GM19438 (cell line): Measurements from ENCODE around the gene ARHGAP6.

Experiments used
- ATAC-seq: cut with Tn5 transposase; IDR thresholded peaks from one replicate; pipeline ENCODE4 v1.9.1; 2021; ENCODE audit warnings: low read depth; ENCODE audit not compliant: unreplicated experiment

The ARHGAP6 gene

DNA sequence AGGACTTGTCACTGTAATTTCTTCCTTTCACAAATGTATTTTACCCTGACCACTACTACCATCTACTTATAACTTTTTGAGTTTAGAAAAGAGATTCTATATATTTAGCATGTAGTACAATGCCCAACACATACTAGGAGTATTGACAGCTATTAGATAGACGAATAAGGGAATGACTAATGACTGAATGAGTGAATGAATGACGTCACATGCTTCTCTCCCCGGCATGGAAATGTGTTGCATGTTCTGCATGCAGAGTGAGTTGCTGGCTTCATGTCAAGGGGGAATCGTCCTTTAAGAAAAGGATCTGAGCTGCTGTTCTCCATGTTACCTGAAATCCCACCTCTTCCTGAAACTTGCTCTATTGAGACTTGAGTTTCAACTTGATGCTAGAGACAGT is 459.9 kb downstream of the ARHGAP6 start:
- ATAC-seq: no peak

DNA sequence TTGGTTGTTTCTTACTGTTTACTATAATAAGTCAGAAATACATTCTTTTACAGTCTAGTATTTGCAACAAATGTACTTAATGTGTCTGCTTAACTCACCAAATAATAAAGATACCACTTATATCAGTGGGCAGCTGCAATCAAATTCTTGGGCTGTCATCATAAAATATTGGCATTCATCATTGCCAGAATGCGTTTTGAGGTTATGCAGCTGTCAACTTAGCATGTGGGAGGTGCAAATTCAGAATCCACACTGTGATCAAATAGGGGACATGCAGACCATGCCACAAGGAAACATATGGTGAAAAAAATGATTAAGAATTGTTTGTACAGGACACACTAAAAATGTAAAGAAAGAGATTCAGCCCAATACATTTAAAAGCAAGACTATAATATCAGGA is 468.0 kb downstream of the ARHGAP6 start:
- no peak for ATAC-seq

DNA sequence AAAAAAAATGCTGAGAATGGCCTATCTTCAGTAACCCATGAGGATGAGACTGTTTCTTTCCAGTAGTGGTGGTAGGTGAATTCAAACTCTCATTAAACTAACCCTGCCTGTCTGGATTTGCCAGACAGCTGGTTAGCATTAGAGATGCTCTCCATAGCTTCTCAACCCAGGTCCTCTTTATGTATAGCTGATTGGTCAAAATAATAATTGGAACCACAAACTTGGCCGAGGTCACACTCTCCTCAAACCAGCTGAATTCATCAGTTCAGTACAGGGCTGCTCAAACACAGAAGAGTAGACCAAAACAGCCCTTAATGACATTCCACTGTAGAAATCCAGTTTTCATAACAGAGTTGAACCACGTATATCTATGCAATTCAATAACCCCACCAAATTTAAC is 469.2 kb downstream of the ARHGAP6 start:
- ATAC-seq: no peak

DNA sequence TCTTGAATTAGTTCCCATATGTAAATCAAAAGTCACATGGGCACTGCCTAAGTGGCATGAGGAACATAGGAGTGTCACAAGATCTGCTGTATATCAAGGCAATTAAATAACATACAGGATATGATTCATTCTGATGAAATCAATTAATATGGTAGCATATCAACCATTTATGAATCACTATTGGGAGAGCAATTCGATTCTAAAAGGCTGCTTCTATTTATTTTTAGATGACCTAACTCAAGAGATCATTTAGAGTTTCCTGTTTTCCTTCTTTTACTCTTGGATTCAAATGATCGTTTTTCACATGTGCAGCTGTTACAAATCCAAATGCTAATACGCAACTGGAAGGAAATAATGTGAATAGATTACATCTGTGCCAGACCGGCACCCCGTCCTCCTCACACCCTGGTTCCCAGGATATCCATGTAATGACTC is 472.7 kb downstream of the ARHGAP6 start:
- no peak for ATAC-seq

DNA sequence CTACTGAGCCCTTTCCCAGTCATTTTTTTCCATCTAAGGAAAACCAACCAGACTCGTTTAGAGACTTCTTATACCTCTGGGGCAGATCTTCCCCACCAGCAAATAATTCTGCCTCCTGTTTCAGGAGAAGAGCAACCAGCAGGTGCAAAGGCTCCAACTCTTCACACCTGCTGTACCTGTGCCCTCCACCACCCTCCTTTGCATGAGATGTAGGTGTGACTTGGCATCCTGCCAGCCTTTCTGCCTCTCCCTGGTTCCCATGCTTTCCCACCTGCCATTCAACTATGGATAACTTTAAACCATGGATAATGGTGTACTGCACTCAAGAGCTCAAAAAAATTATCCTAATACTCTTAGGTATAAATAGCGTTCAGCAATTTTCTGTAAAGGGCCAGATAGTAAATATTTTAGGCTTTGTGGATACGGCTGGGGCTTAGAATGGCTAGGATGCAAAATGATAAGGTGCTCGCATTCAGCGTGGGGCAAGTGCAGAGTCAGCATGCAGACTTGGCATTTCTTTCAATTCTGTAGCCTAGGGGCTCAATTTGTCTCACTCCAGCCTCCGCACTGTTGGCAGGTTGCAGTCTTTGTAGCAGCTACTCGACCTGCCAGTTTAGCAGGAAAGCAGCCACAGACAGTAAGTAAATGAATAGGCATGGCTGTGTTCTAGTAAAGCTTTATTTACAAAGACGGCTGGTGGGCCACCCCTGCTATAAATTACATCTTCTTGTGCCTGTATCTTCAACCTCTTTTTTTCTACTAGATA is 474.8 kb downstream of the ARHGAP6 start:
- ATAC-seq: no peak

DNA sequence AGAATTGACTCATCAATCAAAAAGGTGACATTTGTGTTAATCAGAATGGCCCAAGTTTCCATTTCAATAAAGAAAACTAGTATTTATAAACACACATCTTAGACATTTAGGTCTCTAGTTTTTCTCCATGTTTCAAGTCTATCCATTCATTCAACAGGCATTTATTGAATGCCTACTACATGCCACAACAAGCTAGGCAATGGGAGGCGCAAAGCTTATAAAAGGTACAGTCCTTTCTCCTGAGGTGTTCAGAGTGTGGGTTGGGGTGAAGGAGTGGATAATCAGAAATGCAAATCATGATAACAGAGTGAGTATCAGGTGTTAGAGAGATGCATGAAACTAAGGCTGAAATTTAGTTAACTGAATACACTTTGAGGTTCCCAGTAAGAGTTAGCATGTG is 476.6 kb downstream of the ARHGAP6 start:
- no peak for ATAC-seq

DNA sequence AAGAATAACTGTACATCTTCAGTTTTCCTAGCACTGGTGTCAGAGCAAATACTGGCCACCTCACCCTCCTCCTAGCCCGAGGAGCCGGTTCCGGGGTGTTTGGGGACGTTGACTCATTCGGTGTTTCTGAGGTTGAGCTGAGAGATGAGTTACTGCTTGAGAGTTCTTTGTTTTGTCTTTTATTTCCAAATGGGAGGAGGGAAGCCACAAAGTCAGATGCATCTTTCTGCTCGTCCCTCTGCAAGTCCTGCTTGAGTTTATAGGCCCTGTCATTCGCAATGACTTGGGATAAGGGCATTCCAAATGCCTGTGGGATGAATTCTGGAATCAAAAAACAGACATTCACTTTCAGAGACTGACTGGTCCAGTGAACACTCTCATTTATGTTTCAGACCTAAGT is 477.1 kb downstream of the ARHGAP6 start:
- no peak for ATAC-seq

DNA sequence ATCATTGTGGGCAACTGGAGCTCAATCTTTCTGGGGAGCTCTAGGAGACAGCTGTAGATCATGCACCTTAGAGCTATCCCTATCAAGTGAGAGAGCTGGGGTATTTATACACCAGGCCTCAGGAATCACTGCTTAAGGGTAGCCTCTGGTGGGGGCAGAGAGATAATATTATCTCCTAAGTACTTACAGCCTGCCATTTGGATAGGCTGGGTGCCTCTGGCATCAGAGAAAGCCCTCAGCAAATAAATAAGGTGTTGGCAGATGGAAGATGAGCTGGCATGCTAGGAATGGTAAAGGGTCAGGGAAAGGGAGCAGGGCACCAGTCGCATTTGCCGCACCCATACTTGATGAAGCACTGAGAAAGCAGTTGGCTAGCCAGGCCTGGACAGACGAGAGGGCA is 478.7 kb downstream of the ARHGAP6 start:
- ATAC-seq: no peak

DNA sequence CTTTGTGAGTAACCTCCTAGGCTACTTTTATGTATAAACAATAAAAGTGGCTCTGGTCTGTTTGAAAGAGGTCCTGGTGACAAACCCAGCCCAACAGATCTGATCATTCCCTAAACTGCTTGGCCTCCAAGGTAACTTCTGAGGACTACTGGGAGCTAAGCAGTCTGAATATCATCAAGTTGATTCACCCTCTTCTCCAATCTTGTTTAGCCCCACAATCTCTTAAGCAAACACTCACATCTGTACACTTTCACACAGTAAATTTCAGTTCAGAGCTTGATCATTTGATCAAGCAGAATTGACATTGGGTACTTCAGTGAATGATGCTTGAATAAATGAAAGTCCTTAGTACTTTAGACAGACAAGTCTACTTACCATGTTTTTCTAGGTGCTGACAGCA is 479.9 kb downstream of the ARHGAP6 start:
- ATAC-seq: no peak

DNA sequence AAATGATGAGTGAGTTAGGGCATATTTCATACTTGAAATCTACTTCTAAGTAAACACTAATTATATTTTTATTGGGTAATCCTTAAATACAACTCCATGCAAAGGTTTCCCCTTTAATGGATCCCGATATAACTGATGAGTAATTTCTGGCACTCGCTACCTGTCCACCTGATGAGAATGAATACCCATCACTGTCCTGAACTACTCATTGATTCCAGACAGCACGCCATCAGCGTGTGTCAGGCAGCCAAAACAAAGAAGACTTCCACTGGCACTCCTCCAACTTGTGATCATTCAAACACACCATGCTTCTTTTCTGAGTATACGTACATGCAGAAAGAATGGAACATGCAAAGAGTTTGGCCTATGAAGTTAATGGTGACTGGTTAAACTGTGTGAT is 485.1 kb downstream of the ARHGAP6 start:
- no peak for ATAC-seq

DNA sequence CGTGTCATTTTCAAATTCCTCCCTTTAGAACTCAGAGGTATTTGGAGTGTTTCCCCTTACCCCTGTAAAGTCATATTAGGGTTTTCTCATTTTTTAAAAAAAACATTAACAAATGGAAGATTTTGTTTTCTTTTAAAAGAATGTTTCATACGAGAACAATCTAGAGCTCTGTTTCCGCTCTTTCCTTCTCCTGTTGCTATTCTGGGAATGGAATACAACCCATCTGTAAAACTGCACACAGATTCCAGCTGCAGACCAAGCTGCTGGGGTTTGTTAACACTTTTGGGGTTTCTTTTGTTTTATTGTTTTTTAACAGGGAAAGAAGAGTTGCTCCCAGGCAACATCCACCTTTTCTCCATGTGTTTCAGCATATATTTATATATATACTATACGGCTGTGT is 493.3 kb downstream of the ARHGAP6 start:
- no peak for ATAC-seq

DNA sequence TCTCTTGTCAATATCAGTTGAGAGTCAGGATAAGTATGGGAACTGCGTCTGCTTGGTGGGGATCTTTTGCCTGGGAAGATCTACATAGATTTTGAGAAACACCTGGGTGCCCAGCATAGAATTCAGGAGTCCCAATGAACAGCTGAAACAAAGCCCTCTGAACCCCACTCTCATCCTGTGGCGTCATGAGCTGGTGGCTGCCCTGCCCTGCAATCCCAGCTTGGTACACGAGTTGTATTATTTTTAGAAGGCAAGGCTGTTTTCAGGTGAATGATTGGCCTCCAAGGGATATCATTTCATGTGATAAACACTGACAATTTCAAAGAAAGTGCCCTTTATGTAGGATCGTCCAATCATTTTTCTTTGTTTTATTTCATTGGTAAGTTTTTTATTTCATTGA is 493.8 kb downstream of the ARHGAP6 start:
- ATAC-seq: no peak

DNA sequence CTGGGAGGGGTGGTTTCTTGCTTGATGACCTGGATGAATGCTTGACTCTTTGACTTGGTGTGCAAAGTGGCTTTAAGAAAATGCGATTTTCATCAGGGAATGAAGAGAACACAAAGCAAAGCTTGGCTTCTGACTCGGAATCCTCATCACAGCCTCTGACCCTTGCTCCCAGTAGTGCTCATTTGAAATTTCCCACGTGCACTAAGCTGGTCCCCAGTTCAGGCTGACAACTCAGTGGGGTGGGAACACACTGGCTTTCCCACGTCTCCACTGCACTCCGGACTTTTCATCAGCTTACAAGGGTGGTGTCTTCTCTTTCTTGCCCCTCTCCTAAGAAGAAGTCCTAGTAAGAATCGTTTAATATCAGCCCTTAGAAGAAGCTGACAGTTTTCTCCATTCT is 501.3 kb downstream of the ARHGAP6 start:
- no peak for ATAC-seq

DNA sequence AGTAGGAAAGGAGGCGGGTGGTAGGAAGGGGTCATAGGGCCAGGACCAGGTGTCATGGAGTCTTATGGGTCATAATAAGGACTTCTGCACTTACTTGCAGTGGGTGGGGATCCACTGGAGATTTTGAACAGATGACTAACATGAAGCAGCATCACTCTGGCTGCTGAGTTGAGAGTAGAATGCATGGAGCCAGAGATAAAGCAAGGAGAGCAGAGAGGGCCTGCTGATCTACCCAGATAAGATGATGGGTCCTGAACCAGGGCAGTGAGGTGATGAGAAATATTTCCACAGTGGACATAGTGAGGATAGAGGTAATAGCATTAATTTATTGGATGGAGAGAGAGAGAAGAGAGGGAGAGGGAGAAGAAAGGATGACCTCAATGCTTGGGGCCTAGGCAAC is 506.6 kb downstream of the ARHGAP6 start:
- ATAC-seq: no peak

DNA sequence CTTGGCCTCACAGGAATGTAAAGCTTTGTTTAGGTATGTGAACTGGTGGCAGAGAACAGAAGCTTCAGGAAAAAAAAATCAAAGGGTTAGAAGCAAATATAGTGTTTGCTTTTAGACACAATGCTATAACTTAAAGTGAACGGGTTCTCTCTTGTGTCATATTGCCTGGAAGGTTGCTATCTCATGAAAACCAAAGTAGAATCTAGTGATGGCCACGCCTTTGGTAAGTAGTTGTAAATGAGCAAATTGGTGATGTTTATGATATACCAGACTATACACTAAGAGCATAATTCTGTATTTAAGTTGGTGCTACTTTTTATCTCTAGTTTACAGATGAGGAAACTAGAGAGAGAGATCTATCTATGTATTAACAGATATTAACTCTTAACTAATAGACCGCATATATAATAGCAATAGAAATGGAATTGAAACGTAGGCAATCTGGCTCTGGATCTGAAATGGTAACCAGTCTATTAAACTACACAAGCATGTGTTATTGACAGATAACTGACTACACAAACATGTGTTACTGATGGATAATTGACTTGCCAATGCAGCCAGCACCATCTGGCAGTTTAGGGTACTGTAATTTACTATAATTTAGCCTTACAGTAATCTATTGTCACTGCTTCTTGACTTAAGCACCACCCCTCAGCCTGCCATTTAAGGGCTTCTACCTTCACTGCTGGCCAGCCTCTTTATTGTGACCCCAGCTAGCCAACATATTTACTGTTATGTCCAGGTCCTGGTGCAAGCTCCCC is 513.7 kb downstream of the ARHGAP6 start:
- no peak for ATAC-seq

DNA sequence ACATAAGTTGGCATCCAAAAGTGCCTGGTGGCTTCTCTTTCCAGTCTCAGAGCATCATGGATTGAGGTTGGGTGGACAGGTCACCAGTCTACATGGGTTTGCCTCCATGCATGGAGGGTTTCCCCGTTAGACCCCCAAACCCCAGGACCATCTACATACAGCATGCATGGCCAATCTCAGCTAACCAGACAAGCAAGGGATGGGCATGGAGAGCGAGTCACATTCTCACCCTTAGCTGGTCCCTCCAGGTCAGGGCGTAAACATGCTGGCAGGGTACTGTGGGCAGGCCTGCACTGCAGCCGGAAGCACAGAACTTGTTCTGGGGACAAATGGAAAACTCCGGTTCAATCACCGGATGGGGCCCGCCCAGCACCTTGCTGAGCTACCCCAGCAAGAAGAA is 517.3 kb downstream of the ARHGAP6 start:
- ATAC-seq: no peak

DNA sequence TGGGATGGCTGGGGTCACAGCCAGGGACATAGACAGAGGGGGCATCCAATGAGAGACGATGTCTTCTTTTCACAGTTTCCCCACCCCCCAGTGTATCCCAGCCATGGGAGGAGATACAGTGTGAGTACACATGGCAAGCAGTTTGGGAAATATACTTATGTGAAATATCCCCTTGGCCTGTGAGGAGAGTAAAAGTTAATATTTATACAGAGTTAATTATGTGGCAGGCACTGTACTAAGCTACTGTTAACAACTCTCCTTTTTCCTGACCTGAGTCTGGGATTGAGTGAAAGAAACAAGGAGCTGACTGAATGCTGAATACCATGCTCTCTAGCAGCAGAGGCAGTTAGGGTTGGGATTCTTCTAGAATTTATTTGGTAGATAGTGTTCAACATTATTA is 519.3 kb downstream of the ARHGAP6 start:
- no peak for ATAC-seq

DNA sequence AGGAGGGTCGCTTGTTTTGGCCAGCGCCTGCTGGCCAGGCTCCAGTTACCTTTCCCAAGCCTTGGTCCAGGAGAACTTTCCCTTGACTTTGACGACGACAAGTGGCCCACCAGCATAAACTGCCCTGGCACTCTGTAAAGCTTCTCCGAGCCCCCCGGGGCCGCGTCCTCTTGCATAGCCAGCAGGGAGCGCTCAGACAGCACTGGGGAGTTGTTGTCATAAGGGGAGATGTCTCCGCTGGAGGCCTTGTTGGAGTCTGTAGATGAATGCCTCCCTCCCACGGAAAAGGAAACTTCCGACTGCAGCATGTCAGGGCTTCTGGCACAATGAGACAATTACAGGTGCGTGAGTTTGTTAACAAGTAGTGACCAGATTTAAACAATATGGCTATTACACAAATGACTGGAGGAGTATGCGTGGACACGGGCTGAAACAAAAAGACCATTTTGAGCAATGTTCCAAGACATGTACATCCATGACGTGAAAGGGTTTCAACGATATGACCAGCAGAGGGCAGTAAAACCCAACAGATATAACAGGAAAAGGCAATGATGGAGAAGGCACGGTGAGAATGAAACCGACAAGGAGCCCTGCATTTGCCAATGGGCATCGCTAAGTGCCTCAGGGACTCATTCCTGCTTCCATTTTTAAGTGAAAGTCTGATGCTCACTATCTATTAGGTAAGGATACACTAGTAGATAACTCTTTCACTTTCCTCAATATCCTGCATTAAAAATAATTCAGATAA is 521.6 kb downstream of the ARHGAP6 start:
- ATAC-seq: peak; percentile 74

DNA sequence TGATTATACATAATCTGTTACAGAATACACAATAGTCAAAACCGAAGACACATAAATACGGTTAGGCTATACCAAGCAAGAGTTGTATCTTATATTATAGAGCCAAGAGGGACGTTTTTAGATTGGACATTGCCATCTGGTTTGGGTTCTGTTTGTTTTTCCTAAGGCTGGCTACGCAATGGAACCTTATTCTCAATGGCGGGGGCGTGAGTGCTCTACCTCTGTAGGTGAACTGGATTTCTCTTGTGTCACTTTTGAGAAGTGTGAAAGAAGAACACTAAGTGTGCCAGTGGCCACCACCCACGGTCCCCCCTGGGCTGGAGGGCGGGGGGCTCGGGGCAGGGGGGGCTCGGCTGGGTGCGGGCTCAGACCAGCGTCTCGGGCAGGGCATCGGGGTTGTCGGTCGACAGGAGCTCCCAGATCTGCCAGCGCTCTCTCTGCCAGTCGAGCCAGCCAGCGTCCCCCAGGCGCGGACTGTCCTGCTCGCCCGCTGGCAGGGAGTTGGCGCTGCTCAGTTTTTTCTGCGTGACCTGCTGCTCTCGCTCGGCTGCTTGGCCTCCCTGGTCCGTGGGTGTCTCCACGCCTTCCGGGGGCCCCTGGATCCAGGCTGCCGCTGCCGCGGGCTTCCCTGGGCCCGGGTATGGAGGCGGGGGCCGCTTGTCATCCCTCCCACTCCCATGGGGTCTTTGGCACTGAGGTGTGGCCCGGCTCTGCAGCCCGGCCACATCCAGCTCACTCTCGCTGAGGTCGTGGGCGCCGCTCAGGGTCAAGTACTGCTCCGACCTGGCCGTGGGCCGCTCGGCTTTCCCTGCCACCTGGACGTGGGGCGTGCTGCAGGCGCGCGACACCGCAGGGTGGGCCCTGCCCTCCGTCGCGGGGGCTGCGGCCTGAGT is 527.0 kb downstream of the ARHGAP6 start:
- ATAC-seq: no peak

DNA sequence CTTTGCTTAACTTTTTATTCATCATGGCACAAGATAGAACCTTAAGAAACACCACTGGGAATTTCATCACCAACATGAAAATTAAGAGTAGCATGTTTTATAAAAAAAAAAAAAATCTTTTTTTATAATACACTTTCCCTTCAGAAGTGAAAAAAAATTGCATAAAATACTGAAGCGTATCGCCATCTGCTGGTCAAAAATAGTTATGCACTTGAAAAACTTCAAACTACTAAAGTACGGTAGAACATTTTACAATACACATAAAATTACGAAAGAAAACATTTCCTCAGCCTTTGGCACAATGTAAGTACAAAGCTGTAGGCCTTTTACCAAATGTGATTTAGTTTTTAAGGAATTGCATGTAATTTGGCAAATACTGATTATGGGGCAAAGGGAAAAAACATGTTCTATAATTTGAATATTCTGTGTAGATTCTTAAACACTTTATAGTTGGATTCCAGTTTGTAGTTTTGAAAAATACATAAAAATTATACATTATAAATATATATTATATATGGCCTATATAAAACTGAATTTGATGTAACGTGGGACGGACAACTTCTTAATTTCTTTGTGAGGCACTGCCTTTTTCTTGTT is 528.1 kb downstream of the ARHGAP6 start:
- no peak for ATAC-seq
